Tongue (tissue), 2 donors: ENCODE measurements around the gene LIF. TPM values are rescaled to one million over a fixed set of nuclear protein-coding genes. Genes with fewer than 3 reads are reported as not detected.
"Not testable (repeated sequence)": the region's sequence is repeated elsewhere in the genome, so short reads cannot be mapped to it uniquely, and the experiment has no call there.

Experiments
- DNase-seq: peaks from one replicate; pipeline ENCODE4 v3.0.0-alpha.2; 2015
- total RNA-seq: library from RNA; depleted of rRNA; stranded (reverse); fragments of >200 nt; gene quantifications from one replicate; pipeline ENCODE4 v1.2.3, GENCODE V29; 2014

Gene LIF
- total RNA-seq, 1 donor from 2014 or later = 0.51 TPM

GRCh38 chr22:30224161-30224857 lies 22.2 kb downstream of the LIF start:
- DNase-seq = no peak

- no peak for DNase-seq
Observed at GRCh38 chr22:30223303-30223702, 23.3 kb downstream of the LIF start.

GRCh38 chr22:30222321-30222720 lies 24.2 kb downstream of the LIF start:
- DNase-seq = no peak

GRCh38 chr22:30221121-30221992 lies 25.2 kb downstream of the LIF start:
- no peak for DNase-seq

- DNase-seq = no peak
Observed at GRCh38 chr22:30220338-30221012, 26.1 kb downstream of the LIF start.

- DNase-seq = no peak
Observed at GRCh38 chr22:30219668-30220278, 26.8 kb downstream of the LIF start.

- DNase-seq = no peak
Observed at GRCh38 chr22:30219049-30219654, 27.4 kb downstream of the LIF start.

GRCh38 chr22:30217698-30218560 lies 28.6 kb downstream of the LIF start:
- no peak for DNase-seq

- no peak for DNase-seq
Observed at GRCh38 chr22:30216710-30217109, 29.8 kb downstream of the LIF start.

GRCh38 chr22:30216272-30216671 lies 30.3 kb downstream of the LIF start:
- DNase-seq = not testable (repeated sequence)

GRCh38 chr22:30214703-30215407 lies 31.7 kb downstream of the LIF start:
- no peak for DNase-seq

- no peak for DNase-seq
Observed at GRCh38 chr22:30212996-30213441, 33.5 kb downstream of the LIF start.

GRCh38 chr22:30212363-30212995 lies 34.1 kb downstream of the LIF start:
- DNase-seq = no peak

GRCh38 chr22:30211124-30211820 lies 35.3 kb downstream of the LIF start:
- no peak for DNase-seq

GRCh38 chr22:30210235-30210909 lies 36.2 kb downstream of the LIF start:
- no peak for DNase-seq

- DNase-seq = no peak
Observed at GRCh38 chr22:30209642-30210041, 36.9 kb downstream of the LIF start.

GRCh38 chr22:30208631-30209603 lies 37.6 kb downstream of the LIF start:
- DNase-seq = peak; percentile 75
